ENCODE results near the gene COL8A2.

COL8A2 gene

GRCh38 chr1:36085126-36085525 lies 39.9 kb downstream of the COL8A2 start:
- H2AFZ ChIP-seq (ENCODE audit: low read depth, low read length, severe bottlenecking), result no peak overlapping the region
- no peaks in the 10 kb centered on the region for H3K9me2 ChIP-seq (replicated peaks; ENCODE audit: insufficient read depth, low read length)
- no peaks in the 10 kb centered on the region for H3F3A ChIP-seq (ENCODE audit: insufficient read depth)
- no peak overlapping the region for H3K4me3 ChIP-seq (ENCODE audit: insufficient read depth, low read length, poor library complexity, severe bottlenecking)
- no peak overlapping the region for H3K9ac ChIP-seq (ENCODE audit: low read length)
- no peak overlapping the region for H3K4me2 ChIP-seq (ENCODE audit: low read depth, low read length, poor library complexity, severe bottlenecking)
- peaks cover 12% of the 10 kb centered on the region for H3K79me2 ChIP-seq (ENCODE audit: insufficient read depth, low read length)
- TF ChIP-seq EZH2phosphoT487 (conservative IDR thresholded peaks at IDR 0.05; ENCODE audit: low read length) (no peak), CTCF (IDR thresholded peaks at IDR 0.05; ENCODE audit: insufficient read depth, low read length, poor library complexity, severe bottlenecking) (no peak)
- no peak overlapping the region for H3K27ac ChIP-seq (ENCODE audit: low read depth, low read length)
- no peaks in the 10 kb centered on the region for H3K9me3 ChIP-seq (ENCODE audit: insufficient read depth, low read length)
- H4K20me1 ChIP-seq (ENCODE audit: low read depth, low read length), result no peaks in the 10 kb centered on the region
- no peaks in the 10 kb centered on the region for H3K27me3 ChIP-seq (ENCODE audit: low read length)
- H3K36me3 ChIP-seq (ENCODE audit: low read length), result no peaks in the 10 kb centered on the region

GRCh38 chr1:36084497-36085115 lies 40.4 kb downstream of the COL8A2 start:
- TF ChIP-seq EZH2phosphoT487 (conservative IDR thresholded peaks at IDR 0.05; ENCODE audit: low read length), result no peak
- no peak for TF ChIP-seq CTCF (IDR thresholded peaks at IDR 0.05; ENCODE audit: insufficient read depth, low read length, poor library complexity, severe bottlenecking)
- no peak overlapping the region for H2AFZ ChIP-seq (ENCODE audit: low read depth, low read length, severe bottlenecking)
- H3K36me3 ChIP-seq (ENCODE audit: low read length), result no peaks in the 10 kb centered on the region
- no peak overlapping the region for H3K4me2 ChIP-seq (ENCODE audit: low read depth, low read length, poor library complexity, severe bottlenecking)
- H4K20me1 ChIP-seq (ENCODE audit: low read depth, low read length), result no peaks in the 10 kb centered on the region
- no peak overlapping the region for H3K27ac ChIP-seq (ENCODE audit: low read depth, low read length)
- H3K9me2 ChIP-seq (replicated peaks; ENCODE audit: insufficient read depth, low read length), result no peaks in the 10 kb centered on the region
- H3K9me3 ChIP-seq (ENCODE audit: insufficient read depth, low read length), result no peaks in the 10 kb centered on the region
- H3K4me3 ChIP-seq (ENCODE audit: insufficient read depth, low read length, poor library complexity, severe bottlenecking), result no peak overlapping the region
- no peak overlapping the region for H3K9ac ChIP-seq (ENCODE audit: low read length)
- no peaks in the 10 kb centered on the region for H3K27me3 ChIP-seq (ENCODE audit: low read length)
- peaks cover 7% of the 10 kb centered on the region for H3K79me2 ChIP-seq (ENCODE audit: insufficient read depth, low read length)
- H3F3A ChIP-seq (ENCODE audit: insufficient read depth), result no peaks in the 10 kb centered on the region

- no peaks in the 10 kb centered on the region for H4K20me1 ChIP-seq (ENCODE audit: low read depth, low read length)
- no peak within 1 kb of the TSS for H3K4me3 ChIP-seq (ENCODE audit: insufficient read depth, low read length, poor library complexity, severe bottlenecking)
- H3K9me2 ChIP-seq (replicated peaks; ENCODE audit: insufficient read depth, low read length), result no peaks in the 10 kb centered on the region
- H3K9ac ChIP-seq (ENCODE audit: low read length), result no peak within 1 kb of the TSS
- no peak within 1 kb of the TSS for H3K4me2 ChIP-seq (ENCODE audit: low read depth, low read length, poor library complexity, severe bottlenecking)
- H3K27ac ChIP-seq (ENCODE audit: low read depth, low read length), result no peak within 1 kb of the TSS
- no peaks in the 10 kb centered on the region for H3K27me3 ChIP-seq (ENCODE audit: low read length)
- no peak within 1 kb of the TSS for H2AFZ ChIP-seq (ENCODE audit: low read depth, low read length, severe bottlenecking)
- TF ChIP-seq CTCF (IDR thresholded peaks at IDR 0.05; ENCODE audit: insufficient read depth, low read length, poor library complexity, severe bottlenecking), result no peak
- no peak for TF ChIP-seq EZH2phosphoT487 (conservative IDR thresholded peaks at IDR 0.05; ENCODE audit: low read length)
- H3F3A ChIP-seq (ENCODE audit: insufficient read depth), result no peaks in the 10 kb centered on the region
- no peaks in the 10 kb centered on the region for H3K9me3 ChIP-seq (ENCODE audit: insufficient read depth, low read length)
- H3K36me3 ChIP-seq (ENCODE audit: low read length), result no peaks in the 10 kb centered on the region
- H3K79me2 ChIP-seq (ENCODE audit: insufficient read depth, low read length), result no peaks in the 10 kb centered on the region; the same call in 1 of the 2 replicates
Measured at GRCh38 chr1:36083635-36084496, 41.2 kb downstream of the COL8A2 start, which contains the start of gene TEKT2. Gene TEKT2, plus strand, starts transcription at chr1:36084094. Its CDS starts 828 bp downstream, at chr1:36084922.
